SK-N-SH (cell line): Measurements from ENCODE around the gene PRKCH. TPM values are rescaled to one million over a fixed set of nuclear protein-coding genes. Genes with fewer than 3 reads are reported as not detected.

Experiments
- CTCF ChIA-PET: fragments of 300-600, 350-600 bp; formaldehyde crosslinking; extraction: SDS; loops from one replicate; lab custom pipeline; 2021; lab: Yijun Ruan, JAX
- POLR2A ChIA-PET: fragments of 350-600 bp; sonication (Branson Sonifier 250); formaldehyde crosslinking; extraction: SDS; loops from one replicate; lab custom pipeline; 2020; ENCODE audit warnings: antibody characterized with exemption, inconsistent platforms; lab: Yijun Ruan, JAX
- DNase-seq: peaks from one replicate; pipeline ENCODE4 v3.0.0; 2012
- H2AFZ ChIP-seq: fragments of 200-600 bp; sonication (generic); 2 replicates; pipeline ENCODE4 v1.8.1; 2016; ENCODE audit warnings: antibody characterized with exemption, mild to moderate bottlenecking, low read depth
- H3F3A ChIP-seq: fragments of 200-600 bp; sonication (generic); replicated peaks from 2 replicates; pipeline ENCODE3; 2016; ENCODE audit warnings: antibody characterized with exemption, mild to moderate bottlenecking; ENCODE audit not compliant: insufficient read depth
- H3K27ac ChIP-seq, 2 experiments: fragments of 200-500 bp in 1 of 2; fragments of 200-600 bp in 1 of 2; sonication (Bioruptor generic) in 1 of 2; sonication (generic), shearing (Covaris generic) in 1 of 2; 2 replicates each; pipeline versions ENCODE4 v1.5.1 to v1.6.1; 2014 to 2016; ENCODE audit warnings: low read depth in 2 of 2, inconsistent platforms in 1 of 2, low read length in 1 of 2, mild to moderate bottlenecking in 1 of 2, mixed read lengths in 1 of 2
- H3K27me3 ChIP-seq: fragments of 200-600 bp; sonication (generic), shearing (Covaris generic); 2 replicates; pipeline ENCODE4 v1.6.1; 2016; ENCODE audit warnings: mixed run types; ENCODE audit not compliant: insufficient read depth
- H3K36me3 ChIP-seq, 2 experiments: fragments of 200-500 bp in 1 of 2; fragments of 200-600 bp in 1 of 2; sonication (Bioruptor generic) in 1 of 2; sonication (generic) in 1 of 2; replicated peaks in 1 of 2; 2 replicates each; pipeline versions ENCODE3 to v1.5.1; 2014 to 2016; ENCODE audit warnings: low read length in 1 of 2, mild to moderate bottlenecking in 1 of 2; ENCODE audit not compliant: insufficient read depth in 2 of 2, control insufficient read depth in 1 of 2
- H3K4me1 ChIP-seq, 2 experiments: fragments of 200-500 bp in 1 of 2; fragments of 200-600 bp in 1 of 2; sonication (Bioruptor generic) in 1 of 2; sonication (generic), shearing (Covaris generic) in 1 of 2; 2 replicates each; pipeline versions ENCODE4 v1.5.1 to v1.6.1; 2014 to 2016; ENCODE audit warnings: low read depth in 1 of 2, low read length in 1 of 2, mixed run types in 1 of 2; ENCODE audit not compliant: insufficient read depth in 2 of 2, control insufficient read depth in 1 of 2
- H3K4me2 ChIP-seq: fragments of 200-600 bp; sonication (generic), shearing (Covaris generic); 2 replicates; pipeline ENCODE4 v1.6.1; 2017; ENCODE audit warnings: mixed run types
- H3K4me3 ChIP-seq, 2 experiments: fragments of 200-500 bp in 1 of 2; fragments of 200-600 bp in 1 of 2; sonication (Bioruptor generic) in 1 of 2; sonication (generic), shearing (Covaris generic) in 1 of 2; 2 replicates each; pipeline versions ENCODE4 v1.5.1 to v1.8.1; 2014 to 2016; ENCODE audit warnings: low read depth in 2 of 2, inconsistent platforms in 1 of 2, low read length in 1 of 2, mild to moderate bottlenecking in 1 of 2, mixed read lengths in 1 of 2, moderate library complexity in 1 of 2
- H3K79me2 ChIP-seq: fragments of 200-600 bp; sonication (generic); 2 replicates; pipeline ENCODE4 v1.8.1; 2017; ENCODE audit warnings: mild to moderate bottlenecking; ENCODE audit not compliant: insufficient read depth
- H3K9ac ChIP-seq: fragments of 200-600 bp; sonication (generic); 2 replicates; pipeline ENCODE4 v1.6.1; 2017; ENCODE audit warnings: mixed run types
- H3K9me2 ChIP-seq: fragments of 200-600 bp; sonication (generic); 2 replicates; pipeline ENCODE4 v1.6.1; 2017; ENCODE audit warnings: mixed run types
- H3K9me3 ChIP-seq: fragments of 200-600 bp; sonication (generic); 2 replicates; pipeline ENCODE4 v1.6.1; 2017; ENCODE audit warnings: mixed run types, mild to moderate bottlenecking, moderate library complexity
- H4K20me1 ChIP-seq: fragments of 200-600 bp; sonication (generic); 2 replicates; pipeline ENCODE4 v1.6.1; 2017; ENCODE audit warnings: mild to moderate bottlenecking, mixed run types; ENCODE audit not compliant: insufficient read depth
- CHD2 ChIP-seq: fragments of 150-350 bp; IDR thresholded peaks from 2 replicates; pipeline ENCODE4 v1.6.1; 2018; ENCODE audit warnings: low read length; ENCODE audit not compliant: partially characterized antibody
- CTCF ChIP-seq: fragments of 200-600 bp; sonication (generic); IDR thresholded peaks from 2 replicates; pipeline ENCODE4 v1.6.1; 2017; ENCODE audit warnings: antibody characterized with exemption, mild to moderate bottlenecking, moderate library complexity
- EZH2phosphoT487 ChIP-seq: fragments of 200-600 bp; sonication (generic); IDR thresholded peaks from 2 replicates; pipeline ENCODE4 v1.6.1; 2017; ENCODE audit warnings: low read depth, mixed run types, mild to moderate bottlenecking, antibody characterized with exemption, moderate library complexity, borderline replicate concordance
- IRF3 ChIP-seq: fragments of 150-350 bp; IDR thresholded peaks from 2 replicates; pipeline ENCODE4 v1.6.1; 2016; ENCODE audit warnings: mild to moderate bottlenecking, low read depth, low read length
- RAD21 ChIP-seq: IDR thresholded peaks from 2 replicates; pipeline ENCODE4 v1.6.1; 2012; ENCODE audit warnings: mild to moderate bottlenecking, low read length
- RCOR1 ChIP-seq: fragments of 150-350 bp; IDR thresholded peaks from 2 replicates; pipeline ENCODE4 v1.6.1; 2017; ENCODE audit warnings: antibody characterized with exemption, low read length
- SIN3A ChIP-seq: IDR thresholded peaks from 2 replicates; pipeline ENCODE4 v1.6.1; 2012; ENCODE audit warnings: low read depth, mild to moderate bottlenecking, low read length, moderate library complexity, borderline replicate concordance
- TCF12 ChIP-seq: IDR thresholded peaks from 2 replicates; pipeline ENCODE4 v1.4.0; 2012
- ZBTB33 ChIP-seq: IDR thresholded peaks from 2 replicates; pipeline ENCODE4 v1.4.0; 2012; ENCODE audit warnings: low read depth, borderline replicate concordance
- WGBS: methylation state at CpG from one replicate; pipeline ENCODE4 v1.1.6; 2017; ENCODE audit warnings: low lambda C conversion rate; 5-methylcytosine and 5-hydroxymethylcytosine counted together
- polyA plus RNA-seq, 3 experiments: library from polyadenylated mRNA; depleted of rRNA; stranded (reverse); fragments of >200 nt; gene quantifications; 2 replicates each; pipeline ENCODE4 v1.2.3, GENCODE V29; 2012

PRKCH gene
- polyA plus RNA-seq, 1 of the 3 experiments (the other 2 are of a cell fraction), result 4.2 TPM

DNA sequence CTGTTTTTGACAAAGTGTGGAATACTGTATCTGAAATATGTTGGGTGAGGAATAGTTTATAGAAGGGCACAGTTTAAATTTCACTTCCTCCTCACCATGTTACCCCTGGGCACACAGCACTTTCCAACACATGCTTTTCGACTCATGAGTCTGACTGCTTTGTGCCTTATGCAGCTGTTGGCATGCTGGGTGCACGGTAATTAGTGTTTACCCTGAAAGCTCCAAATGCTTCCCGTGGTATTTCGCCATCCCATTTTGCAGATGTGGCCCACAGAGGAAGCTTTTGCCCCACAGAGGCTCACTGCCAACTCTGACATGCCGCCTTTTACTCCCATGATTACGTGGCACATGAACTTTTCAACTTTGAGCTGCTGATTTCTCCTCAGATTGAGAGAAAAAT, 168.6 kb downstream of the PRKCH start:
- H3K4me3 ChIP-seq, result no peak overlapping the region
- no peaks in the 10 kb centered on the region for H4K20me1 ChIP-seq
- H3K9ac ChIP-seq, result no peak overlapping the region
- ChIA-PET CTCF (interaction anchor here (0.6 to 1.6 kb wide), 4 partner anchors 11 to 240 kb away, joined by 3 to 5 read pairs (median 3); no protein-coding TSS in a partner anchor), POLR2A (no interaction called here)
- no peaks in the 10 kb centered on the region for H3K27me3 ChIP-seq
- 71% methylated on average over 6 of the region's 6 CpGs for WGBS
- no peaks in the 10 kb centered on the region for H3K79me2 ChIP-seq
- H3K4me1 ChIP-seq, result peaks cover 10 to 12% of the 10 kb centered on the region in 2 experiments; a peak in 3 of 4 replicates
- H3K36me3 ChIP-seq, result no peaks in the 10 kb centered on the region
- no peak for TF ChIP-seq ZBTB33
- TF ChIP-seq CHD2, result no peak
- TF ChIP-seq RAD21, result no peak
- no peak overlapping the region for H2AFZ ChIP-seq
- no peak overlapping the region for H3K27ac ChIP-seq
- H3K9me3 ChIP-seq, result no peaks in the 10 kb centered on the region
- H3F3A ChIP-seq, result peaks cover 13% of the 10 kb centered on the region
- H3K4me2 ChIP-seq, result no peak overlapping the region
- H3K9me2 ChIP-seq, result no peaks in the 10 kb centered on the region
- DNase-seq, result no peak

DNA sequence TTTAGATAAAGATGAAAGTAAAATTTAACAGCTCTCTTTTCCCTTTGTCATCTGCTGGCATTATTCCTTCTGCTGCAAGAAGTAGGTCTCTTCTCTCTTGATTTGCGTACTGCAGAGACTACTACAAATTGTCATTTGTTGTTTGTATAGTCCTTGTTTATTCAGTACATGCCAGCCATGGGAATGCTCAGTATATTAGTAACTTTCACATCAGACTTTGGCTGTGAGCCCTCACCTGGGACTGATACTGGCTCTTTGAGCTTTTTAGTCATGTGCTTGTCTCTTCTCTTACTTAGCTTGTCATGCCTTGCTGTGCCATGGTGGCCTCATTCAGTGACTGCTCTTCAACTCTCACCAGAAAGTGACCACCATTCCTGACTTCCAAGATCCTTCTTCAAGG, 169.8 kb downstream of the PRKCH start:
- H3K9me2 ChIP-seq, result no peaks in the 10 kb centered on the region
- no peak overlapping the region for H3K4me2 ChIP-seq
- H3K9ac ChIP-seq, result no peak overlapping the region
- no peak overlapping the region for H3K27ac ChIP-seq
- H3K4me3 ChIP-seq, result no peak overlapping the region
- H3F3A ChIP-seq, result peaks cover 13% of the 10 kb centered on the region
- no peaks in the 10 kb centered on the region for H3K79me2 ChIP-seq
- no peak overlapping the region for H2AFZ ChIP-seq
- H3K27me3 ChIP-seq, result no peaks in the 10 kb centered on the region
- DNase-seq, result no peak
- WGBS, result 0% methylated on average over 1 of the region's 1 CpG
- POLR2A ChIA-PET, result no interaction called here
- CTCF ChIA-PET, result interaction anchor here (1.4 kb wide), 2 partner anchors 9 to 117 kb away, joined by 3 read pairs; no protein-coding TSS in a partner anchor
- no peaks in the 10 kb centered on the region for H3K36me3 ChIP-seq
- TF ChIP-seq CTCF (no peak), RCOR1 (no peak), SIN3A (no peak), EZH2phosphoT487 (no peak), TCF12 (no peak), IRF3 (no peak)
- H3K9me3 ChIP-seq, result no peaks in the 10 kb centered on the region
- no peaks in the 10 kb centered on the region for H4K20me1 ChIP-seq
- peaks cover 6 to 10% of the 10 kb centered on the region in 2 experiments; a peak in 3 of 4 replicates for H3K4me1 ChIP-seq
